ENCODE data around the gene LCE2D.

The LCE2D gene

GRCh38 chr1:152630596-152630995 lies 32.6 kb upstream of the LCE2D start:
- Histone ChIP-seq H2AFZ (ENCODE audit: low read length) (no peak overlapping the region), H4K20me1 (ENCODE audit: insufficient read depth, low read length) (no peaks in the 10 kb centered on the region), H3K79me2 (ENCODE audit: insufficient read depth, low read length) (no peaks in the 10 kb centered on the region), H3K9ac (ENCODE audit: low read length) (no peak overlapping the region), H3K27me3 (ENCODE audit: insufficient read depth, low read length) (no peaks in the 10 kb centered on the region), H3K4me3 (ENCODE audit: low read depth, low read length, poor library complexity, severe bottlenecking) (no peak overlapping the region), H3K4me1 (ENCODE audit: insufficient read depth, low read length, severe bottlenecking) (no peaks in the 10 kb centered on the region), H3K9me2 (ENCODE audit: low read depth, low read length) (no peaks in the 10 kb centered on the region), H3F3A (ENCODE audit: insufficient read depth, low read length) (no peaks in the 10 kb centered on the region), H3K36me3 (ENCODE audit: insufficient read depth, low read length) (no peaks in the 10 kb centered on the region), H3K27ac (ENCODE audit: low read depth, low read length, poor library complexity, severe bottlenecking) (no peak overlapping the region), H3K4me2 (ENCODE audit: low read length) (no peak overlapping the region), H3K9me3 (ENCODE audit: low read length) (no peaks in the 10 kb centered on the region)
- no peak for TF ChIP-seq EZH2 (IDR thresholded peaks at IDR 0.05; ENCODE audit: borderline replicate concordance, low read length)
- TF ChIP-seq, protein P1, sequence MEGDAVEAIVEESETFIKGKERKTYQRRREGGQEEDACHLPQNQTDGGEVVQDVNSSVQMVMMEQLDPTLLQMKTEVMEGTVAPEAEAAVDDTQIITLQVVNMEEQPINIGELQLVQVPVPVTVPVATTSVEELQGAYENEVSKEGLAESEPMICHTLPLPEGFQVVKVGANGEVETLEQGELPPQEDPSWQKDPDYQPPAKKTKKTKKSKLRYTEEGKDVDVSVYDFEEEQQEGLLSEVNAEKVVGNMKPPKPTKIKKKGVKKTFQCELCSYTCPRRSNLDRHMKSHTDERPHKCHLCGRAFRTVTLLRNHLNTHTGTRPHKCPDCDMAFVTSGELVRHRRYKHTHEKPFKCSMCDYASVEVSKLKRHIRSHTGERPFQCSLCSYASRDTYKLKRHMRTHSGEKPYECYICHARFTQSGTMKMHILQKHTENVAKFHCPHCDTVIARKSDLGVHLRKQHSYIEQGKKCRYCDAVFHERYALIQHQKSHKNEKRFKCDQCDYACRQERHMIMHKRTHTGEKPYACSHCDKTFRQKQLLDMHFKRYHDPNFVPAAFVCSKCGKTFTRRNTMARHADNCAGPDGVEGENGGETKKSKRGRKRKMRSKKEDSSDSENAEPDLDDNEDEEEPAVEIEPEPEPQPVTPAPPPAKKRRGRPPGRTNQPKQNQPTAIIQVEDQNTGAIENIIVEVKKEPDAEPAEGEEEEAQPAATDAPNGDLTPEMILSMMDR (IDR thresholded peaks at IDR 0.05; ENCODE audit: low read length): no peak

DNA sequence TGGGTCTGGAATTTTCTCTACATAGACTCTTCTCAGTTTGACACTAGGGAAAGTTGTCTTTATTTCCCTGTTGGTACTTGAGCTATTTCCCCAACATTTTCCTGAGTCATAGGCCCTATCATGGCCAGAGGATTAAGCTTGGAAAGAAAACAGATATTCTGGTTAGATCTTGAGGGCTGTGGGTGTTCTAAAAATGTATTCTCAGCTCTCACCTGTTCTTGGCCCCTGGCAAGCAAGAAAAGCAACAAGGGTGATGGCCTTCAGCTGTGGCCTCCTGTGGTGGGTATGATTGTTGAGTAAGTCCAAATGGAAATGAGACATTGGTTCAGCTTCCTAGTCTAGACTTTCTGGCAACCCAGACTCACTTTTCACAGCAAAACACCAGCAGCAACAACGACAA lies 22.8 kb upstream of the LCE2D start:
- no peaks in the 10 kb centered on the region for H3K36me3 ChIP-seq (ENCODE audit: insufficient read depth, low read length)
- no peaks in the 10 kb centered on the region for H3K9me3 ChIP-seq (ENCODE audit: low read length)

DNA sequence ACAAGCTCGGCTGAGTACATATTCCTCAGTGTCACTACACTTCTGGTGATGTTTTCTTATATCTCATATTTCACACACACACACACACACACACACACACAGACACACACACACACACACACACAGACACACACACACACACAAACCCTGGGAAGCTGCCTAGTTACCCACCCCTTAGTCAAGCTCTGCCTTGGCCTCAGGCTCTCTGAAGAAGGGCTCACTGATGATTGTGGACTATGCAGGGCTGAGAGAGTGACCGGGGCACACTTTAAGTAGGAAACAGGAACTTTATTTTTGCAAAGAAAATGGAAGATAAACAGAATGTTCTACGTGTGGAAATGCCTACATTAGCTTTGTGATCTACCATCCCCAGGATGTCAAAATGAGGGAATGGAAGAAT lies 19.2 kb upstream of the LCE2D start:
- Histone ChIP-seq H3K27me3 (ENCODE audit: insufficient read depth, low read length) (no peaks in the 10 kb centered on the region), H3K27ac (ENCODE audit: low read depth, low read length, poor library complexity, severe bottlenecking) (no peak overlapping the region), H3K79me2 (ENCODE audit: insufficient read depth, low read length) (no peaks in the 10 kb centered on the region), H4K20me1 (ENCODE audit: insufficient read depth, low read length) (no peaks in the 10 kb centered on the region), H3K9ac (ENCODE audit: low read length) (no peak overlapping the region), H3K9me2 (ENCODE audit: low read depth, low read length) (no peaks in the 10 kb centered on the region), H2AFZ (ENCODE audit: low read length) (no peak overlapping the region), H3K4me1 (ENCODE audit: insufficient read depth, low read length, severe bottlenecking) (no peaks in the 10 kb centered on the region), H3K36me3 (ENCODE audit: insufficient read depth, low read length) (no peaks in the 10 kb centered on the region), H3K4me2 (ENCODE audit: low read length) (no peak overlapping the region), H3F3A (ENCODE audit: insufficient read depth, low read length) (no peaks in the 10 kb centered on the region), H3K4me3 (ENCODE audit: low read depth, low read length, poor library complexity, severe bottlenecking) (no peak overlapping the region), H3K9me3 (ENCODE audit: low read length) (no peaks in the 10 kb centered on the region)
- TF ChIP-seq, protein P1 (IDR thresholded peaks at IDR 0.05; ENCODE audit: low read length): no peak
- no peak for TF ChIP-seq EZH2 (IDR thresholded peaks at IDR 0.05; ENCODE audit: borderline replicate concordance, low read length)

More for the DNA sequence above, 22.8 kb upstream of the LCE2D start:
- Histone ChIP-seq H2AFZ (ENCODE audit: low read length) (no peak overlapping the region), H3K9ac (ENCODE audit: low read length) (no peak overlapping the region), H3K4me2 (ENCODE audit: low read length) (no peak overlapping the region), H3K27me3 (ENCODE audit: insufficient read depth, low read length) (no peaks in the 10 kb centered on the region), H3K4me3 (ENCODE audit: low read depth, low read length, poor library complexity, severe bottlenecking) (no peak overlapping the region), H3K9me2 (ENCODE audit: low read depth, low read length) (no peaks in the 10 kb centered on the region), H3K4me1 (ENCODE audit: insufficient read depth, low read length, severe bottlenecking) (no peaks in the 10 kb centered on the region), H4K20me1 (ENCODE audit: insufficient read depth, low read length) (no peaks in the 10 kb centered on the region), H3F3A (ENCODE audit: insufficient read depth, low read length) (no peaks in the 10 kb centered on the region), H3K27ac (ENCODE audit: low read depth, low read length, poor library complexity, severe bottlenecking) (no peak overlapping the region), H3K79me2 (ENCODE audit: insufficient read depth, low read length) (no peaks in the 10 kb centered on the region)
- TF ChIP-seq EZH2 (IDR thresholded peaks at IDR 0.05; ENCODE audit: borderline replicate concordance, low read length): no peak
- TF ChIP-seq, protein P1 (IDR thresholded peaks at IDR 0.05; ENCODE audit: low read length): no peak

All from OCI-LY1 (cell line).